Stimulated activated CD4-positive, alpha-beta T cell treated with anti-CD3 and anti-CD28 coated beads, Interleukin-1b, Interleukin-23, amount 100 ng/mL, for 48 hours (primary cell): ENCODE measurements around the gene NUTF2.
A peak's percentile ranks its signal among the peaks of the same experiment; 100 is the strongest.
"Not testable (repeated sequence)": the region's sequence is repeated elsewhere in the genome, so short reads cannot be mapped to it uniquely, and the experiment has no call there.

ENCODE experiments used
- DNase-seq: peaks from one replicate; pipeline ENCODE4 v3.0.0-alpha.2; 2020

NUTF2 gene

GRCh38 chr16:67888331-67888730 is 41.6 kb downstream of the NUTF2 start:
- no peak for DNase-seq

DNA sequence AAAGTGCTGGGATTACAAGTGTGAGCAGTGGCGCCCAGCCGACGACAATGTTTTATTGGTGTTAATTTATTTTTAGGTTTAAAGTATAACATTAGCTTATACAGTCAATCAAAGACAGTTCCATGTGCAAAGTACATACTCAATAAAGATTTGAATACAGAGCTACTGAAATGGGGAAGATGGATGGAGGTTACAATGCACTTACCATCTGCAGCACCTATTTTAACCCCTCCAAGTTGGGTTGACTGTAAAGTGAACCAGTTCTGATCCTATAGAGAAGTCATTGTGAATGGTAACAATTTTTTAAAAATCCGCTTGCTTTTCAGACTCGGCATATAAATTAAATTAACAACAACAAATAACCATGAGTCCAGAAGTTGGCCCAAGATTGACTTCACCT is 45.6 kb downstream of the NUTF2 start:
- no peak for DNase-seq

DNA sequence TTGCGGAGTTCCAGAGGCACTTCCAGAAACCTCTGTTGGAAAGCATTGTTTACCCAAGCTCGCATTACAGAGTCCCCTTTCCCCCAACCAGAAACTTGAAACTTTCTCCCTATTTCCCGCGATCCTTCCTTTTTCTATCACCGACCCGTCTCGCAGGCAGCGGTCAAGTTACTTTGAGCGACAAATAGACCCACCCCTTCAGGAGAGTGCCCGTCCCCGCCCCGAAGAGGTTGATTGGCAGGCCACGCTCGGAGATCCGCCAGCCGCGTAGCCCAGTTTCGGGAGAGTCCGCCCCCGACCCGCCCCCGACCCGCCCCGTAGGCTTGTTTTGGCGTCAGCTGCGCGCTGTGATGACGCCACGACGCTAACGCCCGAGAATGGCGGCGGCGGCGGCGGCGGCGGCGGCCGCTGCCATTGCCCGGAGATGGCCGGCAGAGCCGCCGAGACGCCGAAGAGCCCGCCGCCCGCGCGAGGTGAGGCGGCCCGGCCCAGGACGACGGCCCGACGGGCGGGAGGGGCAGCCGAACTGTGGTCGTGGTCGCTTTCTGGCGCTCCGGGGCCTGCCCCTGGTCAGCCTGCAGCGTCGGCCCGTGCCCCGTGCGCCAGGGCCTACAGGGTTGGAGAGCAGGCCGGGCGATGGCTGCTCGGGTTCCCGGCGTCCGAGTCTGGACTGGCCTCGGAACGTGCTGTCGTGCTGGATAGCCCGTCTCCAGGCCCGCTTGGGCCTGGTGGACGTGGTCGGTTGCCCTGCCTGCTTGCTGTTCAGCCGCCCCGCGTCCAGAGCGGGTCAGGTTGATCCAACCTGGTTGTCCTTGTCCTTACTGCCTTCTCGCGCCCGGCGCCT is 46.4 kb downstream of the NUTF2 start, which contains the start of gene PSKH1:
PSKH1 (plus strand) TSS at position 356 of the 844 bp plus-strand sequence. CDS start 15,496 bp downstream, outside the sequence.
- DNase-seq: peak; percentile 94

GRCh38 chr16:67893743-67894399 is 47.1 kb downstream of the NUTF2 start:
- DNase-seq: no peak

DNA sequence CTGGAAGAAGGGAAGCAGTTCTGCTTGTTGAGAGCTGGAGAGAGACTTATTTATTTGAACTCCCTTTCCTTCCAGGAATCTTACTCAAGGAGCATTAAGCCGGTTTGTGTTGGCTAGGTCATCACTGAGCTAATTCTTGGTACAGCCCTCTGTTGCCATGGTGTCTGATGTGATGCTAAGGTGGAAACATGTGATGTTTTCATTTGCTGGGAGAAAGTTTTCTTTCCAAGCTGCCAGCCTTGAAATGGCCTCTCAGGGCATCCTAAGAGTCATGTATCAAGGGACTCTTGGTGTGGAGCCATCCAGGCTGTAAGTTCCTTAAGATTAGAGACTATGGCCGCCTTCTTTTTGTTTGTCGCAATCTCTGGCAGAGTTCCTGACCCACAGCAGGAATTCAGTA is 50.5 kb downstream of the NUTF2 start:
- no peak for DNase-seq

GRCh38 chr16:67901734-67902133 is 55.0 kb downstream of the NUTF2 start:
- DNase-seq: no peak

GRCh38 chr16:67902831-67903230 is 56.1 kb downstream of the NUTF2 start:
- DNase-seq: no peak

DNA sequence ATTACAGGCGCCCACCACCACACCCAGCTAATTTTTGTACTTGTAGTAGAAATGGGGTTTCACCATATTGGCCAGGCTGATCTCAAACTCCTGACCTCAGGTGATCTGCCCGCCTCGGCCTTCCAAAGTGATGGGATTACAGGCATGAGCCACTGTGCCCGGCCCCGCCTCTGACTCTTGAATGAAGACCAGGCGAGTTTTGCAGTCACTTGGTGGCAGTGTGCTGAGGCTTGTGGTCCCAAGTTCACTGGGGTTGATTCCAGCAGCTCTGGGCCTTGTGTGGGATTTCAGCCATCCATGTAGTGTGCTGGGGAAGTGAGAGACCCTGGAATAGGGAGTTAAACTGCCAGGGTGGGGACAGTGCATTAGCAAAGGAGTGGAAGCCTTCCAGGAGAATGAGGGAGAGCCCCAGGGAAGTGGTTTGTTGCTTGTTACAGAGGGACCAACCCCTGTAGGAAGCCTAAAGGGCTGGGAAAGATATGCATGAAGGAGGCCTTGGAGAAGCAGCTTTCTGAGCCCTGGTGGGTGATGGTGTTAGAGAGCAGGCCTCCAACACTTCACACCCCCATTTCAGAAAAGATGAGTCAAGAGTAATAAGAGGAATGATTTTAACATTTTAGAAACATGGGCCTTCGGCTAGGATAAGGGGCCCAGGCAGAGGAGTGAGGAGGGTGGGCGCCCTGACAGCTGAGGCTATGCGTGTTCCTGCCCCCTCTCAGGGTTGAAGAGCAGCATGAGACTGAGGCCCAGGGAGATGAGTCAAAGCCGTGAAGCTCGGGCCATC is 60.9 kb downstream of the NUTF2 start:
- DNase-seq: no peak

GRCh38 chr16:67909056-67909742 is 62.5 kb downstream of the NUTF2 start:
- no peak for DNase-seq

DNA sequence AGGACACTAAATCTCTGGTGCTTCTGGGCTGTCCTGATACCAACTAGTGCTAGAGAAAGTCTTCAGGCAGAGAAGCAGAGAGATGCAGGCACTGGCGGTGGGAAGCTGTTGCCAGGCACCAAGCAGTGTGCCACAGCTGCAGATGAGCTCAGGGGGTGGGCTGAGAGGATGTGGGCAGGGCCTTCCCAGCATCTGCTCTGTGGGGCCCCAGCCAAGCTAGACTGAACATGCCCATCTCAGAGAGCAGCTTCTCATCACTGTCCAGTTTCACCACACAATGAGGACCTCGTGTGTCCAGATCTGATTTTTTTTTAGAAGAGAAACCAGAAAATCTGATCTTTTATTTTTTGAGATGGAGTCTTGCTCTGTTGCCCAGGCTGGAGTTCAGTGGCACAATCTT is 63.4 kb downstream of the NUTF2 start:
- DNase-seq: peak; percentile 40

DNA sequence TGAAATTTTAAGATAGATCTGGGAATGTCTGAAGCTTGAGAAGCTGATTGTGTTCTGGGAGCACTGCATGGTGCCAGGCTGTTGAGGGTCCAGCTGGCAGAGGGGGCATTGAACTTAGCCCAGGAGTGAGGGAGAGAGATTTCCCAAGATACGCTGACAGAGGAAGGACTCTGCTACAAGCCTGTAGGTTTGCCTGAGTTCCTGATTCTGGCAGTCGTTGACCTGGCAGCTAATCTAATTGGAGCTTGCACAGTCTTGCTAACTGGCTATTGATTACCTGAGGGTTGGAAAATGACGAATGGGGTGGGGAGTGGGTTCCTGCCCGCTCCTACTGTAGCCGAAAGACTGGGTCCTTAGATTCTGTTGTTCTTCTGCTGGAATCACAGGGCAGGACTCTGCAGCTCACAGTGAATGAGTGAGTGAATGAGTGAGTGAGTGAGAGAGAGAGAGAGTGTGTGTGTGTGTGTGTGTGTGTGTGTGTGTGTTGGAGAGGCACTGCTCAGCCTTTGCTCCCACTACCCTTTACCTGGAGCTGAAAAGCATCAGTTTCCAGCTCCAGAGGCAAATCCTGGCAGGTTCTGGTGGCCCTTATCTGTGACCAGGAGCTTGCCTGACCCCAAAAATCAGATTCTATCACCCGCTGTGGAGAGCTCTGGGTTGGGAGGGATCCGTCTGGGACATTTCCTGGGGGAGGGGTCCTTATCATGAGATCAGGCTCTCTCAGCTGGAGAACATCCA is 68.2 kb downstream of the NUTF2 start:
- no peak for DNase-seq

GRCh38 chr16:67915496-67915769 is 68.7 kb downstream of the NUTF2 start:
- DNase-seq: not testable (repeated sequence)

- no peak for DNase-seq
These were observed 69.3 kb downstream of the NUTF2 start for GRCh38 chr16:67915831-67916723.

DNA sequence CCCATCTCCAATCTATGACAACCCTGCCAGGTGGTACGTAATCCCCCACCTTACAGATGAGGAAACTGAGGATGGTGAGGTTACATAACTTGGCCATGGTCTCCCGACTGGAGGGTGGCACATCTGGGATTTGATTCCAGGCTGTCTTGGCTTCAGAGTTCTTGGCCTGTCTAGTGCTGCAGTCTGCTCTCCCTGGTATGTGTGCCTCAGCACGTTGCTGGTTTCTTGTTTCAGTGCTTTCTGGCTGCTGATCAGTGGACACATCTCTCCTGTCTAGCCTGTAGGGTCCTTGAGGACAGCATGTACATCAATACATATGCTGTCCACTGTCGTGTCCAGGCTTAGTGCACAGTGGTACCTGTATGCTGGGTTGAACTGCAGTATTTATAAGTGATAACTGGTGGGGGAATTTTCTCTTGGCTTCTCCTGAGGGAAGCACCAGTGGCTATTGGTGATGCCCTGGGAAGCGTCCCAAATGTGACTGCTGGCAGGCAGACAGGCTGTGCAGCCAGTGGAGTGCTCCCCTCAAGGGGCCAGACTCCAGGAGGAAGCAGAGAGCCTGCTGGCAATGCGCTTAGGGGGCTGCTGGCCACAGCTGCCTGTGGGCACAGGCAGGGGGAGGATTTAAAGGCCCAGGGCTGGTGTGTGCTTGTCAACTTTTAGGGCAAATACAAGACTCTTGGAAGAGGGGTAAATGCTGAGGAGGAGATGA is 70.6 kb downstream of the NUTF2 start:
- DNase-seq: no peak

DNA sequence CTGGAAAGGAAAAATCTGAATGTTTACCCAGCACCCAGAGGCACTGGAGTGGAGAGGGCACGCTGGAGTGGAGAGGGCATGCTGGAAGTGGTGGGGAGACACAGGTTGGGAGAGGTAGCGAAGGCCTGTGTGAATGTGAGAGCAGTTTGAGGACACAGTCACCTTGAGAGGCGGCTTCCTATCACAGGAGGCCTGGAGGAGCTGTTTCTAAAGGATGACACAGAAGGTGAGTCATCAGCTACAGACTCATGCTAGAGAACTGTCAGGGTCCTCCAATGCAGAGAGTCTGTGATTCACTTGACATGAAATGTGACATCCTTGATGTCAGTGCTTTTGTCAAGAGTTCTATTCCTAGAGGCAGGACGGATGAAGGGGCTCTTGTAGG is 71.1 kb downstream of the NUTF2 start:
- DNase-seq: peak; percentile 73

GRCh38 chr16:67919622-67920221 is 73.0 kb downstream of the NUTF2 start:
- no peak for DNase-seq
